Measurements from ENCODE around the gene PPP1R13L.

DNA sequence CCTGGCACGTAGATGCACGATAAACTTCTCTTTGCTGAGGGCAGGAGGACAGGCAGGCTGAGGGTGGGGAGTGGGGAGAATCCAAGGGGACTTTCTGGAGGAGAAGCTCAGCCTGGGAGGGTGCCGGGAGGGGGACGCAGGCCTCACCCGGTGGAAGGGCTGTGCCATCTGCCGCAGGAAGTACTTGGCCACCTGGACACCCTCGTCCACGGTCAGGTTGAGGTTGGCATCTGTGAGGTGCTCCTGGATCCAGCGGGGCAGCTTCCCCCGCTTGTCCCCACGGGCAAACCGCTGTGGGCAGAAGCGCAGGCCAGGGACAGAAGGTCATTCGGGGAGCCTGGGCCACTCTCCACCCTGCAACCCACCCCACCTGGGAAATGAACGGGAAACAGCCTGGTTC lies 52.8 kb downstream of the PPP1R13L start:
- TF ChIP-seq POLR2A (IDR thresholded peaks at IDR 0.05) = no peak
- TF ChIP-seq, protein P1, sequence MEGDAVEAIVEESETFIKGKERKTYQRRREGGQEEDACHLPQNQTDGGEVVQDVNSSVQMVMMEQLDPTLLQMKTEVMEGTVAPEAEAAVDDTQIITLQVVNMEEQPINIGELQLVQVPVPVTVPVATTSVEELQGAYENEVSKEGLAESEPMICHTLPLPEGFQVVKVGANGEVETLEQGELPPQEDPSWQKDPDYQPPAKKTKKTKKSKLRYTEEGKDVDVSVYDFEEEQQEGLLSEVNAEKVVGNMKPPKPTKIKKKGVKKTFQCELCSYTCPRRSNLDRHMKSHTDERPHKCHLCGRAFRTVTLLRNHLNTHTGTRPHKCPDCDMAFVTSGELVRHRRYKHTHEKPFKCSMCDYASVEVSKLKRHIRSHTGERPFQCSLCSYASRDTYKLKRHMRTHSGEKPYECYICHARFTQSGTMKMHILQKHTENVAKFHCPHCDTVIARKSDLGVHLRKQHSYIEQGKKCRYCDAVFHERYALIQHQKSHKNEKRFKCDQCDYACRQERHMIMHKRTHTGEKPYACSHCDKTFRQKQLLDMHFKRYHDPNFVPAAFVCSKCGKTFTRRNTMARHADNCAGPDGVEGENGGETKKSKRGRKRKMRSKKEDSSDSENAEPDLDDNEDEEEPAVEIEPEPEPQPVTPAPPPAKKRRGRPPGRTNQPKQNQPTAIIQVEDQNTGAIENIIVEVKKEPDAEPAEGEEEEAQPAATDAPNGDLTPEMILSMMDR (IDR thresholded peaks at IDR 0.05) = no peak
